Activated CD8-positive, alpha-beta memory T cell treated with anti-CD3 and anti-CD28 coated beads, Interleukin-2, amount 50 U/mL, for 4 hours (primary cell): Measurements from ENCODE around the gene KAT8.

Source experiments
- DNase-seq: peaks from one replicate; pipeline ENCODE4 v3.0.0-alpha.2; 2020

Gene KAT8

GRCh38 chr16:31117384-31118222 is at the start of gene KAT8:
Gene KAT8 (plus strand): TSS chr16:31117664. CDS start chr16:31117682, 18 bp downstream.
- DNase-seq, result peak; percentile 96

- no peak for DNase-seq
Measured at GRCh38 chr16:31071861-31072260, 45.6 kb upstream of the KAT8 start.

GRCh38 chr16:31072540-31073141 is 44.8 kb upstream of the KAT8 start:
- DNase-seq, result no peak

- DNase-seq, result peak; percentile 84
Measured at GRCh38 chr16:31073142-31073969, 44.1 kb upstream of the KAT8 start.

- DNase-seq, result peak; percentile 97
Measured at GRCh38 chr16:31073970-31074813, 43.3 kb upstream of the KAT8 start, which contains the start of the genes ZNF646 and ZNF668. Gene ZNF646 (plus strand): TSS chr16:31074422. CDS start chr16:31076325, 1,903 bp downstream. Gene ZNF668 (minus strand): TSS chr16:31074240. CDS start chr16:31064459, 9,781 bp downstream.

GRCh38 chr16:31074814-31075183 is 42.7 kb upstream of the KAT8 start:
- no peak for DNase-seq

- no peak for DNase-seq
Measured at GRCh38 chr16:31076319-31076718, 41.1 kb upstream of the KAT8 start.

- DNase-seq, result no peak
Measured at GRCh38 chr16:31077024-31077423, 40.4 kb upstream of the KAT8 start.

GRCh38 chr16:31077592-31078396 is 39.7 kb upstream of the KAT8 start:
- no peak for DNase-seq

- no peak for DNase-seq
Measured at GRCh38 chr16:31078597-31079341, 38.7 kb upstream of the KAT8 start.

GRCh38 chr16:31079342-31079944 is 38.0 kb upstream of the KAT8 start:
- no peak for DNase-seq

- DNase-seq, result no peak
Measured at GRCh38 chr16:31080035-31080629, 37.3 kb upstream of the KAT8 start.

GRCh38 chr16:31080756-31081419 is 36.6 kb upstream of the KAT8 start:
- DNase-seq, result no peak

- DNase-seq, result no peak
Measured at GRCh38 chr16:31081428-31082351, 35.8 kb upstream of the KAT8 start.

GRCh38 chr16:31082368-31083045 is 35.0 kb upstream of the KAT8 start:
- DNase-seq, result no peak

GRCh38 chr16:31083081-31083480 is 34.4 kb upstream of the KAT8 start:
- DNase-seq, result no peak

- no peak for DNase-seq
Measured at GRCh38 chr16:31083556-31083955, 33.9 kb upstream of the KAT8 start.

GRCh38 chr16:31083981-31084380 is 33.5 kb upstream of the KAT8 start:
- DNase-seq, result no peak
